Activated T-helper 1 cell treated with Interleukin-2 at 50 U/mL for 16 hours (primary cell): ENCODE results near the gene COQ5.

Source experiments
- DNase-seq: peaks from one replicate; pipeline ENCODE4 v3.0.0-alpha.2; 2020; ENCODE audit warnings: low read depth

COQ5 gene

GRCh38 chr12:120483621-120484020 lies 45.3 kb downstream of the COQ5 start:
- DNase-seq, result no peak

GRCh38 chr12:120481022-120481767 lies 47.8 kb downstream of the COQ5 start:
- no peak for DNase-seq

- DNase-seq, result no peak
Measured at GRCh38 chr12:120480211-120480610, 48.7 kb downstream of the COQ5 start.

- no peak for DNase-seq
Measured at GRCh38 chr12:120479458-120479857, 49.5 kb downstream of the COQ5 start.

DNA sequence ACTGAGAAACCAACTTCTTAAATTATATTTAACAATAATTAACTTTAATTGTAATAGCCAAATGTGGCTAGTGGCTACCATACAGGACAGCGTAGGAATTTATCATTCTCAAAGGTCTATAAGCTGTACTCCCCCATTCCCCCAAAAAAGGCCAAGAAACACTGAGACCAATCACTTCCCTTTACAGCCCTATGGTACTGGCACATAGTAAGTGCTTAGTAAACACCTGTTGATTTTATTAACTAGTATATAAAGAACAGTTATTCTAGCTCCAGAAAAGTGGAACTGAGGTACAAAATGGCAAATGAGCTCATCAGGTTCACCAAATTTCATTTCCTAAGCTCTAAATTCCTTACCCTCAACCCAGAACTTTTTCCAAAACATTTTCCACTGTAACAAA lies 53.3 kb downstream of the COQ5 start:
- DNase-seq, result no peak

GRCh38 chr12:120474616-120474960 lies 54.4 kb downstream of the COQ5 start:
- DNase-seq, result no peak

DNA sequence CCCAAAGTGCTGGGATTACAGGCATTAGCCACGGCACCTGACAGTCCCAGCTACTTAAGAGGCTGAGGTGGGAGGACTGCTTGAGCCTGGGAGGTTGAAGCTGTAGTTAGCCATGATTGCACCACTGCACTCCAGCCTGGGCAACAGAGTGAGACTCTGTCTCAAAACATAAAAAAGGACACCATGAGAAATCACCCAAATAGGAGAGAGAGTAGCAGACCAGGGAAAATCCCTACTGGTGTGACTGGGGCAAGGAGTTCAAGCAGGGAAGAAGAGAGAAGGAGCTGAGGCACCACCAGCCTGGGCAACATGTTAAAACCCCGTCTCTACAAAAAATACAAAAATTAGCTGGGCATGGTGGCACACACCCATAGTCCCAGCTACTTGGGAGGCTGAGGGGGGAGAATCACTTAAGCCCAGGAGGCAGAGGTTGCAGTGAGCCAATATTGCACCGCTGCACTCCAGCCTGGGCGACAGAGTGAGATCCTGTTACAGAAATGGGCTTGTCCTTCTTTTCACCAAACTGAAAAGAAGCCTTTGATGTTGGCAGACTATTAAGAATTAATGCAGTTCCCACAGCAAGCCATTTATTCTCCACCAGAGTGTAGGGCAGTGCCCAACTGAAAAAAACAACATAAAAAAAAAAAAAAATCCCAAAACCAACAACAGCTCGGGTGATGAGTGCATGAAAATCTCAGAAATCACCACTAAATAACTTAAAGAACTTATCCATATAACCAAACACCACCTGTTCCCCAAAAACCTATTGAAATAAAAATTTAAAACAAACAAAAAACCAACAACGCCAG lies 54.9 kb downstream of the COQ5 start:
- no peak for DNase-seq

DNA sequence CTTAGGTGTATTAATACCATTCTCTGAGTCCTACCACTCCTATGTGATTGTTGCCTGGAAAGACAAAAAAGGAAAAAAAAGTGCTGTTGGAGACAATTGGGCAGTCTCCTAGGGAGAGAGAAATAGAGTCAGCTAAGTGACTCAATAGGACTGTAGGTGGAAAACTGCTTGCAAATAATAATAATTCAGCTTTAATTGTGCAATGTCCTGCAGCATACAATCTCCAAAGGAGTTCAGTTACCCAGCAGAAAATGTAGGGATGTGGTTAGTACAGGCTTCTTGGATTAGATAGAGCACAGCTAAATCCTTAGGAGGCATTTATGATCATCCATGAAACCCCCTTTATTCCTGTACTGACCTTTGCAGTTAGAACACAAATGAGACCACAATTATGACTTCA lies 56.4 kb downstream of the COQ5 start:
- no peak for DNase-seq

- no peak for DNase-seq
Measured at GRCh38 chr12:120470150-120470784, 58.7 kb downstream of the COQ5 start.

DNA sequence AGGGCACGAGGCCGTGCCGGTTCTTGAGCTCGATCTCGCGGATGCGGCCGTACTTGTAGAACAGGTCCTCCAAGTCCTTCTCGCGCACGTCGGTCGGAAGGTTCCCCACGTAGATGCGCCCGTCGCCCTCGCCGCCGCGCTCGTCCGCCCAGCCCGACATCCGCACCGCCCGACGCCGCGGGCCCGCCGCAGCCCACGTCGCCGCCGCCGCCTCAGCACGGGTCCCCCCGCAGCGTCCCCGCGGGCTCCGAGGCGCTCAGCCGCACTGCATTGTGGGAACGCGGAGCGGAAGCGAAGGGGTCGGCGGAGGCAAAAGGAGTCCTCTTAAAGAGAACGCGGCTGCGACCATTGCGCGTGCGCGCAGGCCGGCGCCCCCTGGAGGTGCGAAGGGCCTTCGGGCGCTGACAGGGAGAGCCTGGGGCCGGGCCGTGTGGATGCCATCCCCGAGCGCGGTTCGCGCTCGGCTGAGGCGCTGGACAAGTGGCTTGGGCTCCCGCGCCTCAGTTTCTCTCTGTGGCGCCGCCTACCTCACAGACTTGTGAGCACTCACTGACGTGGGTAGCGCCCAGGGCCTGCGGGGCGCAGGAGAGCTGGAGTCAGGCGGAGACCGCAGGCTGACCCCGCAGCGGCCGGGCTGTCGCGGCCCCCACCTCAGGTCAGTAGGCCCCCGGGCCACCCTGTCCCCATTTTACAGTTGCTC lies 59.4 kb downstream of the COQ5 start, which contains the start of gene SRSF9:
SRSF9 (minus strand) TSS at position 299 of the 700 bp plus-strand sequence; CDS start at position 160, 139 bp downstream.
- peak; percentile 98 for DNase-seq

GRCh38 chr12:120468821-120469449 lies 60.0 kb downstream of the COQ5 start:
- DNase-seq, result peak; percentile 36

GRCh38 chr12:120468325-120468820 lies 60.6 kb downstream of the COQ5 start:
- DNase-seq, result no peak

DNA sequence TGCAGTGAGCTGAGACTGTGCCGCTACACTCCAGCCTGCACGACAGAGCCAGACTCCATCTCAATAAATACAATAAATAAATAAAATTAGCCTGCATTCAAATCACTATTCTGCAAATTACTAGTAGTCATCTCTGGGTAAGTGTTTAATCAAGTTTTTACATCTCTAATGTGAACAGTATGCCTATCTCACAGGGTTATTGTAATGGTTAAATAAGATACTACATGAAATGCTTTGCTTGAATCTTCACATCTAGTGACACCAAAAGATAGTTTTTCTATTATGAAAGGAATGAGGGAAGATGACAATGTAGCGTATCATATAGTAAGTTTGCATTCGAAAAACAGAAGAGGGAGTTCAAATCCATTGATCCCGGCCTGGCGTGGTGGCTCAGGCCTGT lies 61.5 kb downstream of the COQ5 start:
- no peak for DNase-seq

- no peak for DNase-seq
Measured at GRCh38 chr12:120466560-120467315, 62.2 kb downstream of the COQ5 start.

GRCh38 chr12:120465756-120466155 lies 63.2 kb downstream of the COQ5 start:
- no peak for DNase-seq

- DNase-seq, result no peak
Measured at GRCh38 chr12:120463712-120464111, 65.2 kb downstream of the COQ5 start.

GRCh38 chr12:120462099-120462640 lies 66.8 kb downstream of the COQ5 start:
- no peak for DNase-seq

DNA sequence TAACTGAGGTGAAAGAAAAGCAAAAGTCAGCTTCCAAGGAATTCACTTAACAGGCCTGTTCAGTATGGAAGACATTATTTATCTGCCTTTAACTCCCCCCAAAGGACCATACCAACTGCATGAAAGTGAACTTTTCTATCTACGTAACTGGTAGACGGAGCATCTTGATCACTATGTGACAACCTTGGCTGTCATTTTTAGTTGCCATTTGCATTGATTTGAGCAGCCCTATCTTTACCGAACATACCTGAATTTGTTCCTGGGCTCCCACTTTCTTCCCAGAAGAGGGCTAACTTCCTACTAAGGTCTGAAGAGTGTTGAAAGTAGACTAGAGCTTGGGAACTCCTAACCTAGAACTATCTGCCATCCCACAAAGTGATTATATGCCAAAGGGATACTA lies 68.8 kb downstream of the COQ5 start:
- no peak for DNase-seq

GRCh38 chr12:120457133-120457532 lies 71.8 kb downstream of the COQ5 start:
- DNase-seq, result no peak

DNA sequence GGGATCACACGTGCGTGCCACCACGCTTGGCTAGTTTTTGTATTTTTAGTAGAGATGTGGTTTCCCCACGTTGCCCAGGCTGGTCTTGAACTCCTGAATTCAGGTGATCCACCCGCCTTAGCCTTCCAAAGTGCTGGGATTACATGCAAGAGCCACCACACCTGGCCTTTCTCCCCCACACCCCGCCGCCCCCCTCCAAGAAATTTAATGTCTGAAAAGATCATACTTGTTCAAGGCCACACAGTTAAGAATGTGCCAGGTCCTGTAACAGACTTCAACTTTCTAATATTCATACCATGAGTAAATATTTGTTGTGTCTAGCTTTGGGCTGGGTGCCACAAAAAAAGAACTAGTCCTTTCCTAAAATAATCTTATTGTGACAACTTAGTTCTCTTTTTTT lies 73.7 kb downstream of the COQ5 start:
- no peak for DNase-seq

- no peak for DNase-seq
Measured at GRCh38 chr12:120453977-120454376, 75.0 kb downstream of the COQ5 start.
